Adrenal gland (tissue), 5 donors: ENCODE results near the gene CTCFL.

Source experiments
- CTCF ChIP-seq, 6 experiments: fragments of 450-650 bp in 4 of 6; fragments of 200-600 bp in 2 of 6; sonication (generic) in 1 of 6; IDR thresholded peaks; 1 replicate in 5 of 6; 2 replicates in 1 of 6; pipeline versions ENCODE4 v1.5.1 to v1.8.0; 2016 to 2021; ENCODE audit warnings: antibody characterized with exemption in 6 of 6, mild to moderate bottlenecking in 2 of 6, moderate library complexity in 1 of 6
- POLR2A ChIP-seq, 2 donors: fragments of 450-650 bp; IDR thresholded peaks; one replicate each; pipeline ENCODE4 v1.6.1; 2017; ENCODE audit warnings: antibody characterized with exemption in 2 of 2, mild to moderate bottlenecking in 2 of 2, moderate library complexity in 1 of 2
- donor health status: DM: no; HTN: no; CAD: no.

GRCh38 chr20:57509665-57510237, 15.2 kb downstream of the CTCFL start:
- TF ChIP-seq CTCF (IDR thresholded peaks at IDR 0.05) (peak in 2 of 6 experiments; percentile 13 to 21), POLR2A (IDR thresholded peaks at IDR 0.05) (no peak)
